MM.1S (cell line): ENCODE data around the gene PLXND1.

Experiments
- EZH2 ChIP-seq: fragments of 300-600 bp; sonication (generic); optimal IDR thresholded peaks from 2 replicates; pipeline ENCODE3; 2017; ENCODE audit warnings: low read depth, mild to moderate bottlenecking, antibody characterized with exemption, low read length, mixed read lengths
- EZH2phosphoT487 ChIP-seq: fragments of 300-600 bp; sonication (generic); IDR thresholded peaks from 2 replicates; pipeline ENCODE4 v1.6.1; 2018; ENCODE audit warnings: antibody characterized with exemption, low read length
- TF ChIP-seq, protein P1 (sequence below): fragments of 300-600 bp; sonication (generic); IDR thresholded peaks from 2 replicates; pipeline ENCODE4 v1.5.1; 2016; ENCODE audit warnings: antibody characterized with exemption, low read length, mixed read lengths

DNA sequence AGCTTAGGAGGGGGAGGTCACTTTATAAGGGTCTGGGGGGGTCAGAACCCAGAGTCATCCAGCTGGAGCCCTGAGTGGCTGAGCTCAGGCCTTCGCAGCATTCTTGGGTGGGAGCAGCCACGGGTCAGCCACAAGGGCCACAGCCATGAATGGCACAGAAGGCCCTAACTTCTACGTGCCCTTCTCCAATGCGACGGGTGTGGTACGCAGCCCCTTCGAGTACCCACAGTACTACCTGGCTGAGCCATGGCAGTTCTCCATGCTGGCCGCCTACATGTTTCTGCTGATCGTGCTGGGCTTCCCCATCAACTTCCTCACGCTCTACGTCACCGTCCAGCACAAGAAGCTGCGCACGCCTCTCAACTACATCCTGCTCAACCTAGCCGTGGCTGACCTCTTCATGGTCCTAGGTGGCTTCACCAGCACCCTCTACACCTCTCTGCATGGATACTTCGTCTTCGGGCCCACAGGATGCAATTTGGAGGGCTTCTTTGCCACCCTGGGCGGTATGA, 77.8 kb downstream of the PLXND1 start, which contains the start of gene RHO:
- TF ChIP-seq, protein P1, sequence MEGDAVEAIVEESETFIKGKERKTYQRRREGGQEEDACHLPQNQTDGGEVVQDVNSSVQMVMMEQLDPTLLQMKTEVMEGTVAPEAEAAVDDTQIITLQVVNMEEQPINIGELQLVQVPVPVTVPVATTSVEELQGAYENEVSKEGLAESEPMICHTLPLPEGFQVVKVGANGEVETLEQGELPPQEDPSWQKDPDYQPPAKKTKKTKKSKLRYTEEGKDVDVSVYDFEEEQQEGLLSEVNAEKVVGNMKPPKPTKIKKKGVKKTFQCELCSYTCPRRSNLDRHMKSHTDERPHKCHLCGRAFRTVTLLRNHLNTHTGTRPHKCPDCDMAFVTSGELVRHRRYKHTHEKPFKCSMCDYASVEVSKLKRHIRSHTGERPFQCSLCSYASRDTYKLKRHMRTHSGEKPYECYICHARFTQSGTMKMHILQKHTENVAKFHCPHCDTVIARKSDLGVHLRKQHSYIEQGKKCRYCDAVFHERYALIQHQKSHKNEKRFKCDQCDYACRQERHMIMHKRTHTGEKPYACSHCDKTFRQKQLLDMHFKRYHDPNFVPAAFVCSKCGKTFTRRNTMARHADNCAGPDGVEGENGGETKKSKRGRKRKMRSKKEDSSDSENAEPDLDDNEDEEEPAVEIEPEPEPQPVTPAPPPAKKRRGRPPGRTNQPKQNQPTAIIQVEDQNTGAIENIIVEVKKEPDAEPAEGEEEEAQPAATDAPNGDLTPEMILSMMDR = no peak
- TF ChIP-seq EZH2 = no peak
- TF ChIP-seq EZH2phosphoT487 = no peak
